Liver (tissue), 3 donors: ENCODE results near the gene ACCS.

Experiments used
- EGR1 ChIP-seq, 2 donors: IDR thresholded peaks; 2 replicates each; pipeline ENCODE4 v1.6.1; 2016 to 2018; ENCODE audit warnings: antibody characterized with exemption in 2 of 2, low read depth in 2 of 2
- GABPA ChIP-seq, 2 donors: IDR thresholded peaks in 1 of 2; conservative IDR thresholded peaks in 1 of 2; 2 replicates each; pipeline ENCODE4 v1.6.1; 2016; ENCODE audit warnings: antibody characterized with exemption in 2 of 2, mild to moderate bottlenecking in 1 of 2, moderate library complexity in 1 of 2
- JUND ChIP-seq, 2 donors: IDR thresholded peaks; 2 replicates each; pipeline ENCODE4 v1.6.1; 2016; ENCODE audit warnings: antibody characterized with exemption in 2 of 2
- RAD21 ChIP-seq, 2 donors: IDR thresholded peaks; 2 replicates each; pipeline ENCODE4 v1.6.1; 2016; ENCODE audit warnings: antibody characterized with exemption in 2 of 2, mild to moderate bottlenecking in 2 of 2
- RXRA ChIP-seq, 2 donors: IDR thresholded peaks; 2 replicates each; pipeline ENCODE4 v1.6.1; 2017 to 2018; ENCODE audit warnings: antibody characterized with exemption in 2 of 2, mild to moderate bottlenecking in 1 of 2
- SP1 ChIP-seq: IDR thresholded peaks from 2 replicates; pipeline ENCODE4 v1.6.1; 2018; ENCODE audit warnings: antibody characterized with exemption, mild to moderate bottlenecking
- TAF1 ChIP-seq: conservative IDR thresholded peaks from 2 replicates; pipeline ENCODE4 v1.6.1; 2016; ENCODE audit warnings: antibody characterized with exemption, mild to moderate bottlenecking
- YY1 ChIP-seq: IDR thresholded peaks from 2 replicates; pipeline ENCODE4 v1.6.1; 2016; ENCODE audit warnings: antibody characterized with exemption, mild to moderate bottlenecking
- TF ChIP-seq, protein P1 (sequence below): fragments of 150-350 bp; IDR thresholded peaks from 2 replicates; pipeline ENCODE4 v1.5.1; 2017; ENCODE audit warnings: improper control_type of control experiment, low read depth, low read length; ENCODE audit not compliant: missing input control
- TF ChIP-seq, protein P2 (sequence below): IDR thresholded peaks from 2 replicates; pipeline ENCODE4 v1.6.1; 2016; ENCODE audit warnings: antibody characterized with exemption, mild to moderate bottlenecking
- TF ChIP-seq, protein P3 (sequence below): IDR thresholded peaks from 2 replicates; pipeline ENCODE4 v1.6.1; 2016; ENCODE audit warnings: antibody characterized with exemption
- donor health status: healthy.
- donor health status: healthy.

DNA sequence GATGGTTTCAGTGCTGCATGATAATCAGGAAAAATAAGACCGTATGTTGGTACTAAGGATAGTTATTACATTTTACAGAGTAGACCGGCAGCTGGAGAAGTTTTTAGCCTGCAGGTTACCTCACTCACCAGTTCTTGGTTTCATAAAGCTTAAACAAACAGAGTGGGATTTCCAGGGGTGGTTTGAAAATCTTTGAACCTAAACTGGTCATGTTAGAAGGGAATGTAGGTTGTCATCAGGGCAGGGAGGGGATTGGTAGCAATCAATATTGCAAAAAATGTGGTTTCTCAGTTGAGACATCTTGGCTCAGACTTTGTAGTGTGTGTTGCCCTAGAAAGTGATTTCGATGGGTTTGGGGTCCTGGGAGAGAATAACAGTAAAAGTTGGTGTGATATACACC is 46.9 kb downstream of the ACCS start:
- TF ChIP-seq, protein P1, sequence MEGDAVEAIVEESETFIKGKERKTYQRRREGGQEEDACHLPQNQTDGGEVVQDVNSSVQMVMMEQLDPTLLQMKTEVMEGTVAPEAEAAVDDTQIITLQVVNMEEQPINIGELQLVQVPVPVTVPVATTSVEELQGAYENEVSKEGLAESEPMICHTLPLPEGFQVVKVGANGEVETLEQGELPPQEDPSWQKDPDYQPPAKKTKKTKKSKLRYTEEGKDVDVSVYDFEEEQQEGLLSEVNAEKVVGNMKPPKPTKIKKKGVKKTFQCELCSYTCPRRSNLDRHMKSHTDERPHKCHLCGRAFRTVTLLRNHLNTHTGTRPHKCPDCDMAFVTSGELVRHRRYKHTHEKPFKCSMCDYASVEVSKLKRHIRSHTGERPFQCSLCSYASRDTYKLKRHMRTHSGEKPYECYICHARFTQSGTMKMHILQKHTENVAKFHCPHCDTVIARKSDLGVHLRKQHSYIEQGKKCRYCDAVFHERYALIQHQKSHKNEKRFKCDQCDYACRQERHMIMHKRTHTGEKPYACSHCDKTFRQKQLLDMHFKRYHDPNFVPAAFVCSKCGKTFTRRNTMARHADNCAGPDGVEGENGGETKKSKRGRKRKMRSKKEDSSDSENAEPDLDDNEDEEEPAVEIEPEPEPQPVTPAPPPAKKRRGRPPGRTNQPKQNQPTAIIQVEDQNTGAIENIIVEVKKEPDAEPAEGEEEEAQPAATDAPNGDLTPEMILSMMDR = no peak
- no peak for TF ChIP-seq EGR1 (IDR thresholded peaks at IDR 0.05; ENCODE audit: low read depth in 2 of 2)
- TF ChIP-seq SP1 = no peak
- TF ChIP-seq, protein P2, sequence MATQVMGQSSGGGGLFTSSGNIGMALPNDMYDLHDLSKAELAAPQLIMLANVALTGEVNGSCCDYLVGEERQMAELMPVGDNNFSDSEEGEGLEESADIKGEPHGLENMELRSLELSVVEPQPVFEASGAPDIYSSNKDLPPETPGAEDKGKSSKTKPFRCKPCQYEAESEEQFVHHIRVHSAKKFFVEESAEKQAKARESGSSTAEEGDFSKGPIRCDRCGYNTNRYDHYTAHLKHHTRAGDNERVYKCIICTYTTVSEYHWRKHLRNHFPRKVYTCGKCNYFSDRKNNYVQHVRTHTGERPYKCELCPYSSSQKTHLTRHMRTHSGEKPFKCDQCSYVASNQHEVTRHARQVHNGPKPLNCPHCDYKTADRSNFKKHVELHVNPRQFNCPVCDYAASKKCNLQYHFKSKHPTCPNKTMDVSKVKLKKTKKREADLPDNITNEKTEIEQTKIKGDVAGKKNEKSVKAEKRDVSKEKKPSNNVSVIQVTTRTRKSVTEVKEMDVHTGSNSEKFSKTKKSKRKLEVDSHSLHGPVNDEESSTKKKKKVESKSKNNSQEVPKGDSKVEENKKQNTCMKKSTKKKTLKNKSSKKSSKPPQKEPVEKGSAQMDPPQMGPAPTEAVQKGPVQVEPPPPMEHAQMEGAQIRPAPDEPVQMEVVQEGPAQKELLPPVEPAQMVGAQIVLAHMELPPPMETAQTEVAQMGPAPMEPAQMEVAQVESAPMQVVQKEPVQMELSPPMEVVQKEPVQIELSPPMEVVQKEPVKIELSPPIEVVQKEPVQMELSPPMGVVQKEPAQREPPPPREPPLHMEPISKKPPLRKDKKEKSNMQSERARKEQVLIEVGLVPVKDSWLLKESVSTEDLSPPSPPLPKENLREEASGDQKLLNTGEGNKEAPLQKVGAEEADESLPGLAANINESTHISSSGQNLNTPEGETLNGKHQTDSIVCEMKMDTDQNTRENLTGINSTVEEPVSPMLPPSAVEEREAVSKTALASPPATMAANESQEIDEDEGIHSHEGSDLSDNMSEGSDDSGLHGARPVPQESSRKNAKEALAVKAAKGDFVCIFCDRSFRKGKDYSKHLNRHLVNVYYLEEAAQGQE = no peak
- no peak for TF ChIP-seq JUND (IDR thresholded peaks at IDR 0.05)
- no peak for TF ChIP-seq RXRA (IDR thresholded peaks at IDR 0.05)
- TF ChIP-seq RAD21 (IDR thresholded peaks at IDR 0.05) = no peak
- TF ChIP-seq, protein P3, sequence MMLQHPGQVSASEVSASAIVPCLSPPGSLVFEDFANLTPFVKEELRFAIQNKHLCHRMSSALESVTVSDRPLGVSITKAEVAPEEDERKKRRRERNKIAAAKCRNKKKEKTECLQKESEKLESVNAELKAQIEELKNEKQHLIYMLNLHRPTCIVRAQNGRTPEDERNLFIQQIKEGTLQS = no peak
- TF ChIP-seq GABPA (IDR thresholded peaks at IDR 0.05 in 1 of 2, conservative IDR thresholded peaks at IDR 0.05 in 1 of 2) = no peak
- TF ChIP-seq TAF1 = no peak
- no peak for TF ChIP-seq YY1
